Hematopoietic multipotent progenitor cell treated with erythropoietin and hydrocortisone succinate and interleukin-3 and kit ligand, for 17 days (in vitro differentiated cells): Measurements from ENCODE around the gene VAV2.

Experiments used
- DNase-seq: peaks from one replicate; pipeline ENCODE4 v3.0.0-alpha.2; 2015; ENCODE audit warnings: low spot score

VAV2 gene

DNA sequence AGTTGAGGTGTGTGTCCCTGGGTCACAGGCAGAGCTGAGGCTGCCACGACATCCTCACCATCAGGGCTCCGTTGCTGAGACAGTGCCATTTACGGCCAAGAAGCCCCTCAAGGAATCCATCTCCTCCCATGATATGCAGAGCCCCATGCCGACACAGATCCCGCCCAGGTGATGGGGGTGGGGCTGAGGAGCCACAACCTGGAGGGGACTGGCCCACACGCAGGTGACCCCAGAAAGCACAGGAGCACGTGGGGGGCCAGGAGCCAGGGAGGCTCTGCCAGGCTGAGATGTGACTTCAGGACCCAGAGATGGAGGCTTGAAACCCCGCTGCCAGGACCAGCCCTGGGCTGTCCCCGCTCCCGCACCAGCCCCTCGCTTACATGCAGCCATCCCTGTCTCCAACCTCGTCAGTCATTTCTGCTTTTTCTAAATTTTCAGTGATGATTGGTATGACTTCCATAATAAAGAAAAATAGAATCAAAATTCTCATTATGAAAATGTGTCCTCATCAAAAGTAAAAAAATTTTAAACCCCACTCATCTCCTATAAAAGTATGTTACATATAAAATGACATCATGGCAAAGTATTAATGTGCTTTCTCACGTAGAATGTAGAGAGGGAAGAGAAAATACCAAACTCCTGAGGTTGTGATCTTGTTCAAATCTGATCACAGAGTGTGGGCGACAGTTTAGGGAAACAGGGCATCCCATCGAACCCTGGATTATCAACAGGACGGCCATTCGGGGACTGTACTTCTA is 155.9 kb downstream of the VAV2 start:
- no peak for DNase-seq

DNA sequence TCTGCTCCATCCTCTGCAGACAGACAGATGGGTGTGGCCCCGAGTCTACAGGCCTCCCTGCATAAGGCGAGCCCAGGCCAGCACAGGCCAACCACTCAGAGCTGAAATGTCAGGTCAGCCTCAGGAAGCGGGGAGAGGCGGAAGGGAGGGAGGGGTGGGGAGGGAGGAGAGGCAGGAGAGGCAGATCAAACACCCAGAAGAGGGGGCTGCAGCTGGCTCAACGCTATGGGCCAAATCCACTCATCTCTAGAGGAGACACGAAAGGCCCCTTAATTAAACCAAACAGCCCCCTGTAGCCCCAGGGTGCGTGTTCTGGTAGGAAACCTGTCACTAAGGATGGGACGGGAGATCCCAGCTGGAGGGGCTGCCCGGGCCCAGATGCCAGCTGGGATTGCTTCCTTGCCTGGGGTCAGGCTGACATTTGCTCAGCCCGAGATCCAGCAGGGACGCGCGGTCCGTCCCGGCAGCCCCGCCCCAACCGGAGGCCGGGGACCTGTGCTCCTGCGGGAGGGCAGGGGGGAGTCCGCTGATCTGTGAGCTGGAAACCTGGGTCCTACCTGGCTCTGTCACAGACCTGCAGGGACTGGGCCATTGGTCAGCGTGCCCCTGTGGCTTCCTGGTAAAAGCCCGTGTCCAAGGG is 156.7 kb downstream of the VAV2 start:
- DNase-seq: no peak

DNA sequence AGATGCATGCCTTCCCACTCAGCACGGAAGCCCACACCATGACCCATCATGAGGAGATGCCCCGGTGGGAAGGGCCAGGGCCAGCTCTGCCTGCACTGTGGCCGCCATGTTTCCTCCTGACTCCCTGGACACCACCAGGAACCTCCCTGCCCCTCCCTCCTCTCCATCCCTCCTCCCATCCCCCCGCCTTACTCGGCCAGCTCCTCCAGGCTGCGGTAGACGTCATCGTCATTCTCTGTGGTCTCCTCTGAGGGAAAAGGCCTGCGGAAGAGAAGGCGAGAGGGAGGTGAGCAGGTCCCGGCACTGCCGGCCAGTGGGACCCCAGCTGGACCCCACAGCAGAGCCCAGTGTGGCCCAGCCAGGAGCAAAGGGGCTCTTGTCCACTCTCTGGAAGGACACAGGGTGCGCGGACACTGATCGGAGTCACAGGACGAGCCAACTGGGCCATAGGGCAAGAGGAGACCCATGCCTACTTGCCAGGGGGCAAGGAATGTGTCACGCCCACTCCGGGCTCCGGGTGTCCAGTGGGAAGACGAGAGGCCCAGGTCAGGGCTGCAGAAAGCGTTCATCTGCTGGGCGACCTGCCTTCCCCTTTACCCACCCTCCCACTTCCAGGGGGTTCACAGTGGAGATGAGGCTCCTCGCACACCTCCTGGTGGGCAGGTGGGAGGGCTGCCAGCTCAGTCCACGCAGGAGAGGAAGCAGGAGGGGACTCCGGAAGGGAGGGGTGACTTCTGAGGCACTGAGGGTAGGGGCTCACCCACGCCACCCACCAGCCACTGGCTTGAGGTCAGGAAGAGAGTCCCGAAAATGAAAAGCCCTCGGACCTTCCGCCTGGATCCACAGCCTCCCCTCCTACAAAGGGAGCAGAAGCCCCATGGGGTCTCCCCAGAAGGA is 157.8 kb downstream of the VAV2 start:
- no peak for DNase-seq

DNA sequence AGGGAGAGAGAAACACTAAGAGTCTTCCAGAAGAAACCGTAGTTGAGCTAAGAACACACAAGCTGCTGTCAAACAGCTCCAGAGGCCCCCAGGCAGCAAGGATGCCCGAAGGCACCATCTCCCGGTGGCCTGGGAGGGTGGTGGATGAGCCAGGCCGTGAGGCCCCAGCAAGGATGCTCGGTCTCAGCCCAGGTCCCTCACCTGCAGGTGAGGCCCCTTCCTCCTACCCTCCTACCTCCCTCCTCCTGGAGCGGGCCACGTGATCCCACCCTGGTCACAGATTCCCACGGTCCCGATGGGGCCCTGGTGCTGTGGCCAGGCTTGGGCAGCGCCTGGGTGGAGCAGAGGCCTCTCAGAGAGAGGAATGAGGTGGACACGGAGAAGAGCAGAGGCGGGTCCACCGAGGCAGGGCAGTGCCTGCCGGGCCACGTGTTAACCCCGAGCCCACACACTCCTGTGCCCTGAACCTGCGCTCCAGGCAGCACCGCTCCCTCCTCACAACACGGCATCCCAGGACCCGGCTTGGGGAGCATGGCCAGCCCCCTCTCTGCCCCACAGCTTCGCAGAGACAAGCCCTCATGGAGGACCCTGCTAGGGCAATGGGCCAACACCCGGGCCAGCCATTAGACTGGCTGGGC is 158.6 kb downstream of the VAV2 start:
- DNase-seq: no peak

DNA sequence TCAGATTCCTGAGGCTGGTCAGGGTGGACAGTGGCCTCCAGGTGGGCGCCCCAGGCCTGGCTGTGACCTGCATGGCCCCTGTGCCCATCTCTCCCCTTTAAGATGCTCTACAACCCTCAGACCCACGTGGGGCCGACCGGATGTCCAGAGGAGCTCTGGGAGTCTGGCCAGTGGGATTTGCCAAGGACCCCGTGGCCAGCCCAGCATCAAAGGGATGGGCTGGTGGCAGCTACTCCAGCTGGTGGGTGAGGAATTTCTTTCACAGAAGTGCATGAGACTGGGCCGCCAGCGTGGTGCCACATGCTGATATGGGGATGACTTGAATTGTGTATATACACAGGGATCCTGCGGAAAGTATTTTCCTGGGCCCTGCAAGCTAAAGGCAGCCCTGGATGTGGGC is 159.2 kb downstream of the VAV2 start:
- no peak for DNase-seq

DNA sequence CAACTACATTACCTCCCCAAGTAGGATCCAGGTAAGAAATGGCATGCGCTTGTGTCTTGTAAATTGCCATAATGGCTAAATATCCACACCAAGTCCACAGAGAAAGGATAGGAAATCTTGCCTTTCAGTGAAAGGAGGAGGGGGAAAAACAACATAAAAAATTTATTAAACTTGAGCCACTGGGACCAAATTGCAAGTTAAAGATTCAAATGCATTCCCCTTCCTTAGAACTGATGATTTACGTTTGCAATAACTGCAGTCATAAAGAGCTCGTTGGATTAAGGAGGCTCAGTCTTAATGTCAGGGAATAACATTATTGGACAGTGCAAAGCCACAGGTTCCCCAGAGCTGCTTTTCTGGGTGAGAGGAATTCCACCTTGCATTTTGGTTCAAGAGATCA is 161.4 kb downstream of the VAV2 start:
- DNase-seq: no peak

DNA sequence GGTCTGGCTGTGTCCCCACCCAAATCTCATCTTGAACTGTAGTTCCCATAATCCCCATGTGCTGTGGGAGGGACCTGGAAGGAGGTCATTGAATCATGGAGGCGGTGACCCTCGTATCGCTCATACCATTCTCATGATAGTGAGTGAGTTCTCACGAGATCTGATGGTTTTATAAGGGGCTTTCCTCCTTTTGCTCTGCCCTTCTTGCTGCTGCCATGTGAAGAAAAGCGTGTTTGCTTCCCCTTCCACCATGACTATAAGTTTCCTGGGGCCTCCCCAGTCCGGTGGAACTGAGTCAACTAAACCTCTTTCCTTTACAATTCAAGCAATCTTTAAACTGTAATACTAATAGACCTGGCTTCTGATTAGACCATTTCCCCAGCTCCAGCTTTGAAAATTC is 161.8 kb downstream of the VAV2 start:
- no peak for DNase-seq

DNA sequence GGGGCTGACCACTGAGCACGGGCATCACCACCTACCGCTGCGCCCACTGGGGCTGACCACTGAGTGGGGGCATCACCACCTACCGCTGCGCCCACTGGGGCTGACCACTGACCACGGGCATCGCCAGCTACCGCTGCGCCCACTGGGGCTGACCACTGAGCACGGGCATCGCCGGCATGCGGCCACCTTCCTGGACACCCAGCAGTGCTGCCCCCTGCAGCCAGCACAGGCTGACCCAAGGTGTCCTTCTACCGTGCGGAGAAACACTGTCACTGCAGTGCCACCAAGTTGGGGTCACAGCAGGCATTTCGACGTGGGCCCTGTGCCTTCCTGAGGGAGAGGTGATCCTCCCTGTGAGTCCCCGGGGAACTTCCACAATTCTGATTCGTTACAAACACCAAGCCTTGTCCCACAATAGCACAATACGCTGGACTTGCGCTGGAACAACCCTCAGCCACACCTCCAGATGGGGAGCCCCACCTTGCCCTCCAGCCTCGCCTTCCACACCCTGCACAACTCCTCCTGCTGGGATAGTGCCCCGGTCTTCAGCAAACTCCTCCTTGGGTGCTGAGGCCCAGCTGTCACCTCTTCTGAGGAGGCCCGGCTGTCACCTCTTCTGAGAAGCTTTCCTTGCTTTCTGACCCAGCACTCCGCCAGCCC is 163.7 kb downstream of the VAV2 start:
- DNase-seq: no peak

DNA sequence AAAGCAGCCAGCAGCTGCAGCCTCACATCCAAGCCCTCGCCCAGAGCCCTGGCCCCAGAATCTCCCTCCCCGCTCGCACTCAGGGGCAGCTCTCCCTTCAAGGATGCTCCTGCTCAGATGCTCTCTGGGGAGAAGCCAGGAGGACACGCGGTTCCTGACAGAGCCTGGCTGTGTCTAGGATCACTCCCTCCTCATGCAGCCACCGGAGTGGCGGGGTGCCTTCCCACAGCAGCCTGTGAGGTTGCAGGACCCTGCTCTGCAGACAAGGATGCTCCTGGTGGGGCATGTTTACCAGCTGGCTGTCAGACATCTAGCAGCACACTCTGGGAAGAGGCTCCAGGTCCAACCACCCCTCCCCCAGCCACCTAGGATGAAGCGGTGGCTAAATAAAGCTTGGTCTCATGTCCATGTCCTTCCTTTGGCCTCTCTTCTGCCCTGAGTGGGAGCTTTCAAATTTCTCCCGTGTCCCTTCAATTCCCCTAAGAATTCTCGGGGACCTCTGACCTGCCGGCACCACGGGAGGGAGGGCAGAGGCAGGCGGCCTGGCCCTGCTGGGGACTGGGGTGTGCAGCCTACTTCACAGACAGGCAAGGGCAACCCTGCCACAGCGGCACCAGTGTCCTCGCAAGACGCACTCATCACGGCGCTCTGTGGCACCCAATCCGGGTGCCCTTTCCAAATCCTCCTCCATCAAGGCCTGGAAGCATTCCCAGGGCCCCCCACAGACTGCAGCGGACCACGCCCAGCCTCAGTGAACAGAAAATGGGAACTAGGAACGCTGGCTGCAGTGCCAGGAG is 165.6 kb downstream of the VAV2 start:
- DNase-seq: no peak

DNA sequence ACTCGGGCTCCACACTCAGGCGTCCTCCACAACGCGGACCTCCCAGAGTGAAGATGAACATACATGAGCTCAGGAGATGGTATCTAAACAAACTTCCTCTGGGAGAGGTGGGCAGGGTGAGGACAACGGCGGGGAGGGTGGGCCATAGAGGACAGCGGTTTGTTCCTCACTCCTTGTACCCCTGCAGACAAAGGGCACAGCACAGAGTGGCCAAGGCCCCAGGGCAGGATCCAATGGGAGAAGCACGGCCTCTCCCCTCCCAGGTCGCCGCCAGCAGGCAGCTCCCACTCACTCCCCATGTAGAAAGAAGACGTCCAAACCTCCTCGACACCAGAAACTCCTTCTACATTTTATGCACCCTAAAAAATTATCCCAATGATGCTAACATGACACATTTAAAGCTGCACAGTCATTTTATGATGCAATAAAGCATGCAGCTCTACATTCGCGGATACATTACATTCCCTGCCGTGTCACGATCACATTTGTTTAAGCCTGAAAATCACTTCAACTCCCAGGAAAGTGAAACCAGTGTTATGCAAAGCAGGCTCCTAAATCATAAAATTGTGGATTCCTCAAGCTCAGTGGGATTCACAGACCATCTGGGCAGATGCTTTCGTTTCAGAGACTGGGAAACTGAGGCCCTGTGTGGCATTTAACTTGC is 166.4 kb downstream of the VAV2 start:
- DNase-seq: no peak

DNA sequence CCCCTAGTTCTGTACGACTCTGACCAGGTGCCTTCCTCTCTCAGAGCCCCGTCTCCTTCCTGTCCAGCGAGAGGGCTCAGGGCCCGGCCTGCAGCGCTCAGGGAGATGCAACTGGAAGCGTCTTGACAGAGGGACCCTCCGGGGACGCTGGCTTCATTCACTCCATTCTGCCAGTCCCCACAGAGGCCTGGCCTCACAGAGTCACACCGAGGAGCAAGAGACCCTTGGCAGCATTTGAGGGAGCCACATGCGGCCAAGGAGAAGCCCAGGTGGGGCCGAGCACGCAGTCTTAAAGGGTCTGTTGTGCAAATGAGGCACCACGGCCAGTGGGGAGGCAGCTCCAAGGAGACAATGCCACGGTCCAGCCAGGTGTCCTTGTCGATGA is 167.3 kb downstream of the VAV2 start:
- DNase-seq: no peak

DNA sequence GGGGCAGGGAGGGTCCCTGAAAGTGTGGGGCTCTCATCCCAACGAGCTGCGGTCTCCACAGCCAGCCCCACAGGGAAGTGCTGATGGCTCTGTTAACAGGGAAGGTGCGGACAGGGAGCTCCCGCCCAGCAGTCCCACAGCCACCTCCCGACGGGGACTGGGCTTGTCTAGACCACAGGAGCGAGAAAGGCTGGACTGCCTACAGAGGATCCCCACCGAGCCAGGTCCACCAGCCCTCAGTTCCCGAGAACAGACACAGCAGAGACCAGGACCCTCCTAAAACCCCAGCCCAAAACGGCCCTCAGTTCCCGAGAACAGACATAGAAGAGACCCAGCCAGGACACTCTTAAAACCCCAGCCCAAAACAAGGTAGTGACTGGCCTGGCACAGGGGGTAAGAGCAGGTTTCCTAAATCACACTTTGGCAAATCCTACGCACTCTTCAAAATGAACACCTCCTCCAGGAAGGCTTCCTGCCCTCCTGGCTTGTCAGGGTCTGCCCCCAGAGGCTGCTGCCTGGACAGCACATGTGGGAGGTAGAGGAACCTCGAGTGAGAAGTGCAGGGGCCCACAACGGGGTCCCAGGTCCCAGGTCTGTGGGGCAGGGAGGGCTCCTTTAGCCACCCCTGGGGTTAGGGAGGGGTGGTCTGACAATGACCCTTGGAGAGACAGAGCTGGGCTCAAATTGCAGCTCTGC is 167.9 kb downstream of the VAV2 start:
- no peak for DNase-seq

DNA sequence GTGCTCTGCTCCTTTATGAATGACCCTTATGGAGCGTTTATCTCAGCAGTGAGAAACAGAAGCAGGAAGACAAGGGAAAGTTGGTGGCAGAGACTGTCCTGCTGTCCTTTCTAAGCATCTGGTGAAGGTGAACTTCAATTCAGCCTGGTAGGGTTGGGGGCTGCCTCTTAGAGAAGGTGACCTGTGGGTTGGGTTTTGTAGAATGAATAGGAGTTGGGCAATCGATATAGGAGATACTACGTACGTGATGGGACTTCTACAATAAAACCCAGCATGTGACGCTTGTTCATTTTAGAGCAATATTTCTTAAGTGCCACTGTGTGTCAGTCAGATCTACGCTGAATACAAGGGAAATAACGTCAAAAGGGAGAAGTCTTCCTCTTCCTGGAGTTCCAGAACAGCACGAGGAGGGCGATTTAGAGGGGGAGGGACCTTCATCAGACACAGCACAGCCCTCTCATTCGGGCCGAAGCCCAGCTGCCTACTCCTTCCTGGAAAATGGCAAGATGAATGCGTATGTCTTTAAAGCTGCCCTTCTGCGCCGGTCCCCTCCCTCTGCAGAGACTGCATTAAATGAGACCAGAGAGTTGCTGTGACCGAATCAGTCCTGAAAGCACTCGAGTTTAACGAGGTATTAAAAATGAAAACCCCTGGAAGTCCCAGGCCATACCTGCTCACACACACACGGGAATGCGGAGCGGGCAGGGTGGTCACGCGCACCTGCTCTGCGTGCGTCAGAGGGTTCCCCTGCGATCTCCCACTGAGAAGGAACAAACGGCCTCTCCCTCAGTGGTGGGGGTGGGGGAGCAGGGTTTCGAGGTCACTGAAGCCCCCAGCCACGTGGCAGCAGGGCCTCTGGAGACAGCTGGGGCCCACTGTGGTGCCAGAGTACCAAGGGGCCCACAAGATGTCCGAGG is 168.7 kb downstream of the VAV2 start:
- no peak for DNase-seq

DNA sequence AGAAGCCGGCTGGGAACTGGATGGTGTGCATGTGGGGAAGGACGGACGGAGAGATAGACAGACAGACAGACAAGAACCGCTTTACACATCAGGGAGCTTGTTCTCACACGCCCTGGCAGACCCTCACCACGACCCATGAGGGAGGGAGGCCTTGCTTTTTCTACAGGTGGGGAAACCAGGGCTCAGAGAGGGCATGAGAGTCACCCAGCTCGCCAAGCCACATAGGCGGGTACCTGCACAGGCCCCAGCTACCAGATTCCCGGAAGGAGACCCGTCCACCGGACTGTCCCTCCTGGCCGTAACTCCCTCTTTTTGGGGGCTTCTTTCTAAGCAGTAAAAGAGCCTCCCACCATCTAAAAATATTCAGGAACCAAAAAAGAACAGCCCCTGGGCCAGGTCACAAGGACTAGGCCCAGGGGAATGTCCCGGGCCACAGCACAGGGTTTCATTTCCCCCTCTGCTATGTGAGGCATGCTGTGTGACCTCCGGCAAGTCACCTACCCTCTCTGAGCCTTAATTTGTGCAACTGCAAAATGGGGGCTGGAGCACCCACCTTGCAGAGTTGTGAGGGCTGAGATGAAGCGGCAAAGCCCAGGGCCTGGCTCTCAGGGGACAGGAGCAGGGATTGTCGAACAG is 169.6 kb downstream of the VAV2 start:
- no peak for DNase-seq

DNA sequence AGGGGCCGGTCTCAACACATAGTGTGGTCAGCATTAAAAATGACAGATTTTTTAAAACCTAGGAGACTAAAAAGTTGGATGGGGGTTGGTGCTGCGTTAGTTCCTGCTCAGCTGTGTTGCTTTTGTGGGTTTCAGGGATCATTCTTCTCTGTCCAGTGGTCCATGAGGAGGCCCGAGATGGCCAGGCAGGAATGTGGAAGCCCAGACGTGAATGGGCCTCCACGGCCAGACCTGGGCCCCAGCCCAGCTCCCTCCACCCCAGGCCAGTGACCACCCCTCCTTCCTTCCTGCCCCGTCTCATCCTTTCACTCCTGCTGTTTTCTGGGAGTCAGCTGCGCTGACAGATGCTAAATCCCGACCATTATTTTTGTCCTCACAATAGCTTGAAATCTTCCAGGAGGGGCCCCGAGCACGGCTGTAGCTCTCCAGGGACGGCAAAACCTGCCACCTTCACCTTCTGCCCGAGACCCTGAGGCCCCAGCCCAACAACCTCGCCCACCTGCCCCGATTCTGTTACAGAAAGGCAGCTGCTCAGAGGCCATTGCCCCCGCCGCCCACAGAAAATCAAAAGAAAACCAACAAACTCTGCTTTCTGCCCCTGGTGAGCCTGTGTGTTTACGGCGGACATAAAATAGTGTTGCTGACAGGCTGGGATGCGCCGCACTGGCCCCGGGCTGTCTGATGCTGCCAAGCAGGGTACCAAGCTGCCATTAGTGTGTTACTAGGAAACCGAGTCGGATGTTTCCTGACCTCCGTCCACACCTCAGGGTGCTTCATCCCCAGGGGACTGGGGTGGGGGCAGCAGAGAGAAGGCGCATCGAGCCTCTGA is 170.3 kb downstream of the VAV2 start:
- DNase-seq: no peak

DNA sequence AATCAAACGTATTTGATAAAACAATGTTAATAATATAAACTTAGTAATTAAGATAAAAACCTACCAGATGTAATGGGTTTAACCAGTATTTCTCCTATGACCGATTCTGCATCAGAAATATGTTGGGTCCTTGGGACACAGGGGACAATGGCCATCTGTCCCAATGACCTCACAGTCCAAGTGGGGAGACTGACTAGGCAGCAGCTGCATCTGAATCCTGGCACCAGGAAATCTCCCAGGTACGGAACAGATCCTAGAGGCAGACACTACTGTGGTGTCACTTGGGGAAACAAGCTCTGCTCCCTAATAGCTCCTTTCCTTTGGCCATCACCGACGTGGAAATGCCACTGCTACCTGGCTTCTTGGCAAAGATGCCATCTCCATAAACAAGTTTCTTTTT is 172.2 kb downstream of the VAV2 start:
- DNase-seq: no peak

DNA sequence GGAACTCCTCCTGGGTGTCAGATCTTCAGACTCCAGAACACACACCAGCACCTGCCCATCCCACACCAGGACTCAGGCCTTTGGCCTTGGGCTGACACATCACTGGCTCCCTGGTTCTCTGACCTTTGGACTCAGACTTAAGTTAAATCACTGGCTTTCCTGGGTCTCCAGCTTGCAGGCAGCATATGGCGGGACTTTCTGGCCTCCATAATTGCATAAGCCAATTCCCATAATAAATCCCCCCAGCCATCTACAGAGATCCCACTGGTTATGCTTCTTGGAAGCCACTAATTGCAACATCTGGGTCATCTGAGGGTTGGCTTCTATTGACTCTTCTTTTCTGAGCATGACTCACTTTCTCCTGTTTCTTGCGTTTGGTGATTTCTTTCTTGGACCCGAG is 173.7 kb downstream of the VAV2 start:
- no peak for DNase-seq
